ENCODE results near the gene EPB41L4A.

EPB41L4A gene

GRCh38 chr5:112264666-112265065, 154.4 kb downstream of the EPB41L4A start:
- TF ChIP-seq EP300 (IDR thresholded peaks at IDR 0.05; ENCODE audit: borderline replicate concordance), result no peak
- TF ChIP-seq TCF12 (IDR thresholded peaks at IDR 0.05; ENCODE audit: low read depth), result no peak
- no peak for TF ChIP-seq TEAD4 (IDR thresholded peaks at IDR 0.05)
- no peak for TF ChIP-seq ZBTB7A (IDR thresholded peaks at IDR 0.05; ENCODE audit: low read depth)
- TF ChIP-seq REST (IDR thresholded peaks at IDR 0.05; ENCODE audit: low read depth), result no peak
- no peak for TF ChIP-seq TAF1 (IDR thresholded peaks at IDR 0.05; ENCODE audit: low read depth)
- no peak for TF ChIP-seq RAD21 (IDR thresholded peaks at IDR 0.05; ENCODE audit: low read depth)
- TF ChIP-seq CEBPB (IDR thresholded peaks at IDR 0.05), result no peak
- no peak for TF ChIP-seq EGR1 (IDR thresholded peaks at IDR 0.05)
- no peak for TF ChIP-seq USF1 (IDR thresholded peaks at IDR 0.05)
- no peak for TF ChIP-seq CREB1 (IDR thresholded peaks at IDR 0.05; ENCODE audit: low read depth)

GRCh38 chr5:112264151-112264550, 154.9 kb downstream of the EPB41L4A start:
- TF ChIP-seq YY1 (IDR thresholded peaks at IDR 0.05; ENCODE audit: low read depth) (no peak), CREB1 (IDR thresholded peaks at IDR 0.05; ENCODE audit: low read depth) (no peak), NFIC (IDR thresholded peaks at IDR 0.05) (no peak), FOXM1 (IDR thresholded peaks at IDR 0.05; ENCODE audit: borderline replicate concordance, low read depth) (no peak), USF1 (IDR thresholded peaks at IDR 0.05) (no peak), TAF1 (IDR thresholded peaks at IDR 0.05; ENCODE audit: low read depth) (no peak), REST (IDR thresholded peaks at IDR 0.05; ENCODE audit: low read depth) (no peak), MAX (IDR thresholded peaks at IDR 0.05) (no peak), ZBTB7A (IDR thresholded peaks at IDR 0.05; ENCODE audit: low read depth) (no peak), CEBPB (IDR thresholded peaks at IDR 0.05) (no peak), EGR1 (IDR thresholded peaks at IDR 0.05) (no peak), EP300 (IDR thresholded peaks at IDR 0.05; ENCODE audit: borderline replicate concordance) (no peak), TCF12 (IDR thresholded peaks at IDR 0.05; ENCODE audit: low read depth) (no peak), RAD21 (IDR thresholded peaks at IDR 0.05; ENCODE audit: low read depth) (no peak), TEAD4 (IDR thresholded peaks at IDR 0.05) (no peak)

- TF ChIP-seq CEBPB (IDR thresholded peaks at IDR 0.05) (no peak), TEAD4 (IDR thresholded peaks at IDR 0.05) (no peak), TAF1 (IDR thresholded peaks at IDR 0.05; ENCODE audit: low read depth) (no peak), NFIC (IDR thresholded peaks at IDR 0.05) (no peak), ZBTB7A (IDR thresholded peaks at IDR 0.05; ENCODE audit: low read depth) (no peak), EGR1 (IDR thresholded peaks at IDR 0.05) (no peak), REST (IDR thresholded peaks at IDR 0.05; ENCODE audit: low read depth) (no peak), USF1 (IDR thresholded peaks at IDR 0.05) (no peak), TCF12 (IDR thresholded peaks at IDR 0.05; ENCODE audit: low read depth) (no peak), YY1 (IDR thresholded peaks at IDR 0.05; ENCODE audit: low read depth) (no peak), RAD21 (IDR thresholded peaks at IDR 0.05; ENCODE audit: low read depth) (no peak)
Observed at GRCh38 chr5:112263469-112263868, 155.6 kb downstream of the EPB41L4A start.

- TF ChIP-seq FOXM1 (IDR thresholded peaks at IDR 0.05; ENCODE audit: borderline replicate concordance, low read depth), result no peak
- TF ChIP-seq ZBTB7A (IDR thresholded peaks at IDR 0.05; ENCODE audit: low read depth), result no peak
- TF ChIP-seq MAX (IDR thresholded peaks at IDR 0.05), result no peak
- no peak for TF ChIP-seq YY1 (IDR thresholded peaks at IDR 0.05; ENCODE audit: low read depth)
- no peak for TF ChIP-seq TCF12 (IDR thresholded peaks at IDR 0.05; ENCODE audit: low read depth)
- no peak for TF ChIP-seq NFIC (IDR thresholded peaks at IDR 0.05)
- TF ChIP-seq EGR1 (IDR thresholded peaks at IDR 0.05), result no peak
- TF ChIP-seq CEBPB (IDR thresholded peaks at IDR 0.05), result no peak
- no peak for TF ChIP-seq TAF1 (IDR thresholded peaks at IDR 0.05; ENCODE audit: low read depth)
- TF ChIP-seq USF1 (IDR thresholded peaks at IDR 0.05), result no peak
- no peak for TF ChIP-seq CREB1 (IDR thresholded peaks at IDR 0.05; ENCODE audit: low read depth)
- TF ChIP-seq RAD21 (IDR thresholded peaks at IDR 0.05; ENCODE audit: low read depth), result no peak
- no peak for TF ChIP-seq EP300 (IDR thresholded peaks at IDR 0.05; ENCODE audit: borderline replicate concordance)
- no peak for TF ChIP-seq REST (IDR thresholded peaks at IDR 0.05; ENCODE audit: low read depth)
Observed at GRCh38 chr5:112258571-112258970, 160.5 kb downstream of the EPB41L4A start.

All from Ishikawa (cell line).